PC-9 (cell line): ENCODE data around the gene COL4A3. TPM values are rescaled to one million over a fixed set of nuclear protein-coding genes. Genes with fewer than 3 reads are reported as not detected.

ENCODE experiments used
- BruUV-seq: library from RNA; stranded (reverse); fragments of 400-500 nt; replicated peaks from 2 replicates; lab custom pipeline; 2021; lab: Mats Ljungman, UMichigan
- CTCF ChIA-PET: fragments of 300-600 bp; sonication (Branson Sonifier 250); formaldehyde crosslinking; loops from one replicate; lab custom pipeline; 2022; ENCODE audit warnings: antibody characterized with exemption; lab: Charles Lee
- POLR2A ChIA-PET: fragments of 300-600 bp; sonication (Branson Sonifier 250); formaldehyde crosslinking; loops from one replicate; lab custom pipeline; 2022; ENCODE audit warnings: antibody characterized with exemption; ENCODE audit not compliant: unreplicated experiment; lab: Charles Lee
- DNase-seq, 2 experiments: peaks; one replicate each; pipeline versions ENCODE4 v3.0.0 to v3.0.0-alpha.2; 2015 to 2022; ENCODE audit warnings: mixed read lengths in 1 of 2
- H2AFZ ChIP-seq: fragments of 200-600 bp; sonication (generic); 2 replicates; pipeline ENCODE4 v1.8.1; 2017; ENCODE audit warnings: antibody characterized with exemption
- H3F3A ChIP-seq: fragments of 200-600 bp; sonication (generic); 2 replicates; pipeline ENCODE4 v1.8.1; 2017; ENCODE audit warnings: antibody characterized with exemption, mild to moderate bottlenecking, low read depth; ENCODE audit not compliant: insufficient read depth
- H3K27ac ChIP-seq: fragments of 200-600 bp; sonication (generic); 2 replicates; pipeline ENCODE4 v1.6.1; 2016; ENCODE audit warnings: mixed run types
- H3K27me3 ChIP-seq: fragments of 200-600 bp; sonication (generic); 2 replicates; pipeline ENCODE4 v1.6.1; 2016; ENCODE audit warnings: low read depth, mixed run types; ENCODE audit not compliant: insufficient read depth
- H3K36me3 ChIP-seq: fragments of 200-600 bp; sonication (generic); 2 replicates; pipeline ENCODE4 v1.6.1; 2016; ENCODE audit warnings: low read depth, mixed run types
- H3K4me1 ChIP-seq: fragments of 200-600 bp; sonication (generic); replicated peaks from 2 replicates; pipeline ENCODE4 v1.6.1; 2016; ENCODE audit warnings: mixed run types; ENCODE audit not compliant: insufficient read depth
- H3K4me2 ChIP-seq: fragments of 200-600 bp; sonication (generic); 2 replicates; pipeline ENCODE4 v1.6.1; 2017; ENCODE audit warnings: mixed run types
- H3K4me3 ChIP-seq: fragments of 200-600 bp; sonication (generic); 2 replicates; pipeline ENCODE4 v1.6.1; 2016; ENCODE audit warnings: mixed run types
- H3K79me2 ChIP-seq: fragments of 200-600 bp; sonication (generic); 2 replicates; pipeline ENCODE4 v1.6.1; 2017; ENCODE audit warnings: low read depth, mixed run types
- H3K9me2 ChIP-seq: fragments of 200-600 bp; sonication (generic); 2 replicates; pipeline ENCODE4 v1.8.1; 2017; ENCODE audit warnings: mild to moderate bottlenecking; ENCODE audit not compliant: insufficient read depth
- H3K9me3 ChIP-seq: fragments of 200-600 bp; sonication (generic); 2 replicates; pipeline ENCODE4 v1.8.1; 2016; ENCODE audit warnings: low read depth; ENCODE audit not compliant: insufficient read depth
- H4K20me1 ChIP-seq: fragments of 200-600 bp; sonication (generic); 2 replicates; pipeline ENCODE4 v1.8.1; 2017; ENCODE audit not compliant: insufficient read depth
- EZH2 ChIP-seq: fragments of 200-600 bp; sonication (generic); IDR thresholded peaks from 2 replicates; pipeline ENCODE4 v1.8.0; 2017; ENCODE audit warnings: antibody characterized with exemption, low read depth
- intact Hi-C: fragments of 100-400 bp; cut with micrococcal nuclease; formaldehyde crosslinking; loops from one replicate; pipeline ENCODE4 v1.10.0; 2022; ENCODE audit not compliant: unreplicated experiment
- total RNA-seq: library from RNA; stranded (reverse); gene quantifications from 2 replicates; pipeline ENCODE4 v1.2.3, GENCODE V29; 2021
- TF ChIP-seq, protein P1 (sequence below): fragments of 200-600 bp; sonication (generic); conservative IDR thresholded peaks from 2 replicates; pipeline ENCODE4 v1.6.1; 2017; ENCODE audit warnings: mixed run types, antibody characterized with exemption, mild to moderate bottlenecking, moderate library complexity

Gene COL4A3
- total RNA-seq, 1 experiment from 2014 or later, result 2.2 TPM

DNA sequence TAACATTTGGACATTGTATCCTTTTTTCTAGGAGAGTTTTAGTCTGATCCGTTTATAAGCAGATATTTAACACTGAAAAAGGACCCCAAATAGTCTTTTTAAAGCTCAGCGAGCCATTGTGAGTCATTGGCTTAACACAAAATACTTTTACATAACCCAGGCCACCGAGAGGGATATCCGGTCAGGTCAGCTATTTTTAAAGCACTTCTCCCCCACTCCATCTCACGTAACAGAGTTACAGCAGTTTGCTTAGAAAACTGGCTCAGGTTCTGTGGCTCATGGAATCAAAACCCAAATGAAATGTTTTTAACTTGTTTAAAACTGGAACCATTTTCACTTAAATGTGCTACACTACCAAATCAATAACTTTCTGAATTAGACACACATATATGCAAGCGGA lies 23.9 kb downstream of the COL4A3 start:
- ChIA-PET POLR2A (no interaction called here), CTCF (no interaction called here)
- intact Hi-C loops, result no loop called here
- no peak for DNase-seq
- Histone ChIP-seq H3K27ac (no peak overlapping the region), H2AFZ (0 out of 2 replicates have a peak overlapping the region, but pooled peaks have one; percentile 25), H3K27me3 (no peaks in the 10 kb centered on the region), H3K4me2 (peak overlapping the region; percentile 3; the same call in 1 of the 2 replicates), H3K4me3 (no peak overlapping the region), H3K36me3 (no peaks in the 10 kb centered on the region), H3K79me2 (no peaks in the 10 kb centered on the region), H3K4me1 (no peaks in the 10 kb centered on the region; the same call in 1 of the 2 replicates), H3F3A (no peaks in the 10 kb centered on the region), H3K9me3 (no peaks in the 10 kb centered on the region), H4K20me1 (no peaks in the 10 kb centered on the region), H3K9me2 (no peaks in the 10 kb centered on the region)
- BruUV-seq, result no TSS peak
- TF ChIP-seq EZH2, result no peak
- TF ChIP-seq, protein P1, sequence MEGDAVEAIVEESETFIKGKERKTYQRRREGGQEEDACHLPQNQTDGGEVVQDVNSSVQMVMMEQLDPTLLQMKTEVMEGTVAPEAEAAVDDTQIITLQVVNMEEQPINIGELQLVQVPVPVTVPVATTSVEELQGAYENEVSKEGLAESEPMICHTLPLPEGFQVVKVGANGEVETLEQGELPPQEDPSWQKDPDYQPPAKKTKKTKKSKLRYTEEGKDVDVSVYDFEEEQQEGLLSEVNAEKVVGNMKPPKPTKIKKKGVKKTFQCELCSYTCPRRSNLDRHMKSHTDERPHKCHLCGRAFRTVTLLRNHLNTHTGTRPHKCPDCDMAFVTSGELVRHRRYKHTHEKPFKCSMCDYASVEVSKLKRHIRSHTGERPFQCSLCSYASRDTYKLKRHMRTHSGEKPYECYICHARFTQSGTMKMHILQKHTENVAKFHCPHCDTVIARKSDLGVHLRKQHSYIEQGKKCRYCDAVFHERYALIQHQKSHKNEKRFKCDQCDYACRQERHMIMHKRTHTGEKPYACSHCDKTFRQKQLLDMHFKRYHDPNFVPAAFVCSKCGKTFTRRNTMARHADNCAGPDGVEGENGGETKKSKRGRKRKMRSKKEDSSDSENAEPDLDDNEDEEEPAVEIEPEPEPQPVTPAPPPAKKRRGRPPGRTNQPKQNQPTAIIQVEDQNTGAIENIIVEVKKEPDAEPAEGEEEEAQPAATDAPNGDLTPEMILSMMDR, result no peak

DNA sequence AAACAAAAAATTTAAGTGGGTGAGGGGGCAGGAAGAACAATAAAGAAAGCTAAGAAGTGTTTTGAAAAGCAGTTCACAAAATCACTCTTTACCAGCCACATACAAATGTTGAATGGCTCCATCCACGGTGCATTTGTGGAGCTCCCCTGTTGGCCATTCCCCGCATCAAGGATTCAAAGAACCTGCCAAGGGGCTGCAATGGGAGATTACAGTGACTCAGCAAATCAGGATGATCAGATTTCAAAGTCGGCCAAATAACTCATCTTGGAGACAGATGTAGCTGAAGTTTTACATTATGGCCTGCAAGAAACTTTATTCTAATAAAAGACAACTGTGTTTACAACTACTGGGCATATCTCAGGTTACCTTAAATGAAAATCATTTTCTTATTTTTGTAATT lies 26.9 kb downstream of the COL4A3 start:
- no peaks in the 10 kb centered on the region; the same call in 1 of the 2 replicates for H3K4me1 ChIP-seq
- H3K36me3 ChIP-seq, result no peaks in the 10 kb centered on the region
- no peak for DNase-seq
- H3K27ac ChIP-seq, result no peak overlapping the region
- POLR2A ChIA-PET, result no interaction called here
- no peak overlapping the region for H3K4me2 ChIP-seq
- H3K9me2 ChIP-seq, result no peaks in the 10 kb centered on the region; the same call in 1 of the 2 replicates
- intact Hi-C loops, result no loop called here
- no peaks in the 10 kb centered on the region for H3K79me2 ChIP-seq
- H4K20me1 ChIP-seq, result no peaks in the 10 kb centered on the region
- H3K9me3 ChIP-seq, result no peaks in the 10 kb centered on the region
- H3K27me3 ChIP-seq, result no peaks in the 10 kb centered on the region
- TF ChIP-seq, protein P1, result no peak
- TF ChIP-seq EZH2, result no peak
- CTCF ChIA-PET, result no interaction called here
- BruUV-seq, result no TSS peak
- H3K4me3 ChIP-seq, result no peak overlapping the region
- no peaks in the 10 kb centered on the region for H3F3A ChIP-seq
- H2AFZ ChIP-seq, result peak overlapping the region; percentile 59; the same call in 1 of the 2 replicates

DNA sequence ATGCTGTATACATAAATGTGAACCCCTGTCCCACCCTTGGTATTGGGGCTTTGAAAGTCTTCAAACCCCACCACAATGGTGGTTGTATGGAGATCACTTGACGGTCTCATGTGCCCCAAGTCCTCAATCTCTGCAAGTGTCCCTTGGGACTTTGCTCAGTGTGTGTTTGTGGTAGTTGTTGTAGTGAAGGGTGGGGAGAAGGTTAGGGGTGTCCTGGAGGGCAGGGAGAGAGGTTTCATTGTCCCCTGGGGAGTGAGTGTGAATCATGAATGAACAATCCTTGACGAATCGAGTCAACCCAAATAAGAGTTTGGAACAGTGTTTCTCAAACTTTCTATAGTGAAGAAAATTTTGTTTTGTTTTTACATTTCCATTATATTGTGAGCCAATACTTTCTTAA lies 28.1 kb downstream of the COL4A3 start:
- Histone ChIP-seq H3K4me2 (no peak overlapping the region), H3F3A (no peaks in the 10 kb centered on the region), H3K9me3 (no peaks in the 10 kb centered on the region), H4K20me1 (no peaks in the 10 kb centered on the region), H3K79me2 (no peaks in the 10 kb centered on the region), H3K27me3 (no peaks in the 10 kb centered on the region), H3K9me2 (no peaks in the 10 kb centered on the region; the same call in 1 of the 2 replicates), H2AFZ (no peak overlapping the region), H3K4me3 (no peak overlapping the region), H3K36me3 (no peaks in the 10 kb centered on the region), H3K27ac (no peak overlapping the region), H3K4me1 (no peaks in the 10 kb centered on the region; the same call in 1 of the 2 replicates)
- CTCF ChIA-PET, result no interaction called here
- POLR2A ChIA-PET, result no interaction called here
- BruUV-seq, result no TSS peak
- TF ChIP-seq, protein P1, result no peak
- TF ChIP-seq EZH2, result no peak
- intact Hi-C loops, result no loop called here
- DNase-seq, result no peak
